Upper lobe of left lung (tissue), 6 donors: ENCODE data around the gene SLC9A9. TPM values are rescaled to one million over a fixed set of nuclear protein-coding genes. Genes with fewer than 3 reads are reported as not detected.

Source experiments
- ATAC-seq, 2 donors: fragments of 200-7000 bp; cut with Tn5 transposase; one replicate each; pipeline ENCODE4 v1.9.1; 2022; ENCODE audit warnings: mild to moderate bottlenecking in 2 of 2, moderate library complexity in 2 of 2; ENCODE audit not compliant: low FRiP score in 2 of 2
- DNase-seq, 2 donors: peaks; one replicate each; pipeline ENCODE4 v3.0.0-alpha.2; 2019 to 2020
- H3K27ac ChIP-seq, 4 donors: fragments of 200-600 bp; sonication (generic); one replicate each; pipeline ENCODE4 v1.5.1; 2016 to 2019
- H3K27me3 ChIP-seq, 4 donors: fragments of 200-600 bp; sonication (generic); one replicate each; pipeline ENCODE4 v1.5.1; 2017 to 2019
- H3K36me3 ChIP-seq, 4 donors: fragments of 200-600 bp; sonication (generic); one replicate each; pipeline ENCODE4 v1.5.1; 2016 to 2019
- H3K4me1 ChIP-seq, 4 donors: fragments of 200-600 bp; sonication (generic); one replicate each; pipeline ENCODE4 v1.5.1; 2018 to 2019
- H3K4me3 ChIP-seq, 4 donors: fragments of 200-600 bp; sonication (generic); one replicate each; pipeline ENCODE4 v1.5.1; 2017 to 2019; ENCODE audit warnings: mild to moderate bottlenecking in 2 of 4, moderate library complexity in 1 of 4
- H3K9me3 ChIP-seq, 4 donors: fragments of 200-600 bp; sonication (generic); one replicate each; pipeline ENCODE4 v1.5.1; 2018 to 2019
- CTCF ChIP-seq, 6 experiments: fragments of 450-650 bp in 4 of 6; fragments of 200-600 bp in 2 of 6; sonication (generic) in 2 of 6; IDR thresholded peaks; one replicate each; pipeline ENCODE4 v1.5.1; 2016 to 2019; ENCODE audit warnings: antibody characterized with exemption in 6 of 6
- EP300 ChIP-seq, 4 donors: sonication (generic); formaldehyde crosslinking; IDR thresholded peaks; one replicate each; pipeline ENCODE4 v1.5.1; 2017; ENCODE audit warnings: antibody characterized with exemption in 4 of 4, control low read depth in 2 of 4
- POLR2A ChIP-seq, 4 donors: fragments of 450-650 bp; IDR thresholded peaks; one replicate each; pipeline ENCODE4 v1.5.1; 2016 to 2017; ENCODE audit warnings: antibody characterized with exemption in 4 of 4, mild to moderate bottlenecking in 2 of 4
- POLR2AphosphoS5 ChIP-seq, 2 donors: sonication (generic); formaldehyde crosslinking; IDR thresholded peaks; one replicate each; pipeline ENCODE4 v1.5.1; 2017; ENCODE audit warnings: antibody characterized with exemption in 2 of 2
- WGBS, 2 donors: methylation state at CpG; one replicate each; pipeline ENCODE4 v1.1.5; 2017 to 2018; 5-methylcytosine and 5-hydroxymethylcytosine counted together
- total RNA-seq, 6 donors: library from RNA; depleted of rRNA in 4 of 6; stranded (reverse); fragments of >200 nt in 4 of 6; gene quantifications; one replicate each; pipeline versions ENCODE4 v1.1.0 to v1.2.1, GENCODE V29; 2016 to 2021
- donor health status: DM: no; HTN: no; CAD: no; lungs with moderate emphysema.
- donor health status: DM: no; HTN: yes; CAD: no; lungs with severe emphysema.

The SLC9A9 gene
- total RNA-seq, 6 donors from 2014 or later: 4.2 to 20.4 (median 8.7) TPM

GRCh38 chr3:143657391-143657790 is 190.9 kb downstream of the SLC9A9 start:
- no peak for DNase-seq
- H3K4me3 ChIP-seq: no peak overlapping the region
- H3K27ac ChIP-seq: no peak overlapping the region
- ATAC-seq: no peak
- no peaks in the 10 kb centered on the region for H3K36me3 ChIP-seq
- no peaks in the 10 kb centered on the region for H3K9me3 ChIP-seq
- H3K4me1 ChIP-seq: no peaks in the 10 kb centered on the region
- TF ChIP-seq EP300 (IDR thresholded peaks at IDR 0.05) (no peak), POLR2A (IDR thresholded peaks at IDR 0.05) (no peak)
- no peaks in the 10 kb centered on the region for H3K27me3 ChIP-seq

- ATAC-seq (no peak), DNase-seq (no peak)
- H3K36me3 ChIP-seq: no peaks in the 10 kb centered on the region
- H3K4me1 ChIP-seq: no peaks in the 10 kb centered on the region
- no peak overlapping the region for H3K4me3 ChIP-seq
- no peak overlapping the region for H3K27ac ChIP-seq
- TF ChIP-seq EP300 (IDR thresholded peaks at IDR 0.05) (no peak), POLR2A (IDR thresholded peaks at IDR 0.05) (no peak), POLR2AphosphoS5 (IDR thresholded peaks at IDR 0.05) (no peak), CTCF (IDR thresholded peaks at IDR 0.05) (no peak)
- H3K27me3 ChIP-seq: no peaks in the 10 kb centered on the region
- H3K9me3 ChIP-seq: no peaks in the 10 kb centered on the region
- WGBS, 2 donors: 53 to 85% methylated on average over 3 of the region's 3 CpGs
Observed at GRCh38 chr3:143654906-143655305, 193.4 kb downstream of the SLC9A9 start.

GRCh38 chr3:143653935-143654334 is 194.3 kb downstream of the SLC9A9 start:
- Histone ChIP-seq H3K4me3 (no peak overlapping the region), H3K27ac (no peak overlapping the region), H3K9me3 (no peaks in the 10 kb centered on the region), H3K36me3 (no peaks in the 10 kb centered on the region), H3K4me1 (no peaks in the 10 kb centered on the region), H3K27me3 (no peaks in the 10 kb centered on the region)
- TF ChIP-seq POLR2A (IDR thresholded peaks at IDR 0.05) (no peak), CTCF (IDR thresholded peaks at IDR 0.05) (no peak), POLR2AphosphoS5 (IDR thresholded peaks at IDR 0.05) (no peak)
- 93 to 95% methylated on average over 2 of the region's 2 CpGs for WGBS, 2 donors
- no peak for ATAC-seq
- no peak for DNase-seq

- Histone ChIP-seq H3K27me3 (no peaks in the 10 kb centered on the region), H3K27ac (no peak overlapping the region), H3K4me3 (no peak overlapping the region), H3K4me1 (no peaks in the 10 kb centered on the region), H3K9me3 (no peaks in the 10 kb centered on the region), H3K36me3 (no peaks in the 10 kb centered on the region)
- WGBS, 2 donors: 80 to 84% methylated on average over 2 of the region's 2 CpGs
- ATAC-seq (no peak), DNase-seq (no peak)
- TF ChIP-seq POLR2AphosphoS5 (IDR thresholded peaks at IDR 0.05): no peak
Observed at GRCh38 chr3:143653493-143653892, 194.8 kb downstream of the SLC9A9 start.

GRCh38 chr3:143652118-143652517 is 196.2 kb downstream of the SLC9A9 start:
- ATAC-seq: no peak
- Histone ChIP-seq H3K27me3 (no peaks in the 10 kb centered on the region), H3K4me3 (no peak overlapping the region), H3K9me3 (no peaks in the 10 kb centered on the region), H3K27ac (no peak overlapping the region), H3K4me1 (no peaks in the 10 kb centered on the region), H3K36me3 (no peaks in the 10 kb centered on the region)
- WGBS, 2 donors: 78 to 87% methylated on average over 3 of the region's 3 CpGs
- no peak for TF ChIP-seq CTCF (IDR thresholded peaks at IDR 0.05)
- no peak for TF ChIP-seq EP300 (IDR thresholded peaks at IDR 0.05)
- TF ChIP-seq POLR2A (IDR thresholded peaks at IDR 0.05): no peak
- TF ChIP-seq POLR2AphosphoS5 (IDR thresholded peaks at IDR 0.05): no peak
- DNase-seq: no peak

GRCh38 chr3:143650827-143651226 is 197.4 kb downstream of the SLC9A9 start:
- no peak for TF ChIP-seq CTCF (IDR thresholded peaks at IDR 0.05)
- no peak for TF ChIP-seq POLR2A (IDR thresholded peaks at IDR 0.05)
- TF ChIP-seq EP300 (IDR thresholded peaks at IDR 0.05): no peak
- no peak for TF ChIP-seq POLR2AphosphoS5 (IDR thresholded peaks at IDR 0.05)
- Histone ChIP-seq H3K27me3 (no peaks in the 10 kb centered on the region), H3K36me3 (no peaks in the 10 kb centered on the region), H3K27ac (no peak overlapping the region), H3K4me3 (no peak overlapping the region), H3K9me3 (no peaks in the 10 kb centered on the region), H3K4me1 (no peaks in the 10 kb centered on the region)
- ATAC-seq (no peak), DNase-seq (no peak)
- 82 to 83% methylated on average over 1 of the region's 1 CpG for WGBS, 2 donors
